PFSK-1 (cell line): ENCODE measurements around the gene PRPF18.

Source experiments
- FOXP2 ChIP-seq: optimal IDR thresholded peaks from 2 replicates; pipeline ENCODE3; 2011; ENCODE audit warnings: borderline replicate concordance, control low read depth, inconsistent platforms; ENCODE audit not compliant: insufficient read depth; ENCODE audit errors: extremely low read length, extremely low read depth
- POLR2AphosphoS5 ChIP-seq: IDR thresholded peaks from 2 replicates; pipeline ENCODE4 v1.6.1; 2012; ENCODE audit warnings: low read depth, mild to moderate bottlenecking, control low read depth, low read length, moderate library complexity
- REST ChIP-seq, 2 experiments: IDR thresholded peaks; 2 replicates each; pipeline versions ENCODE4 v1.6.1 to v1.8.0; 2011 to 2012; ENCODE audit warnings: low read depth in 2 of 2, low read length in 2 of 2, control low read depth in 1 of 2, inconsistent platforms in 1 of 2, mild to moderate bottlenecking in 1 of 2, moderate library complexity in 1 of 2; ENCODE audit not compliant: insufficient read depth in 1 of 2
- SIN3A ChIP-seq: IDR thresholded peaks from 2 replicates; pipeline ENCODE4 v1.6.1; 2012; ENCODE audit warnings: mild to moderate bottlenecking, low read length, moderate library complexity, borderline replicate concordance; ENCODE audit not compliant: insufficient read depth
- TAF1 ChIP-seq: IDR thresholded peaks from 2 replicates; pipeline ENCODE4 v1.6.1; 2012; ENCODE audit warnings: low read length, control low read depth, borderline replicate concordance; ENCODE audit not compliant: insufficient read depth

GRCh38 chr10:13637894-13638293, 51.1 kb downstream of the PRPF18 start:
- no peak for TF ChIP-seq POLR2AphosphoS5
- TF ChIP-seq REST (IDR thresholded peaks at IDR 0.05; ENCODE audit: insufficient read depth in 1 of 2, low read depth in 2 of 2, low read length in 2 of 2) = no peak
- no peak for TF ChIP-seq TAF1
- TF ChIP-seq SIN3A = no peak
- TF ChIP-seq FOXP2 = no peak
